HCT116 (cell line): ENCODE results near the gene PRKN. TPM values are rescaled to one million over a fixed set of nuclear protein-coding genes. Genes with fewer than 3 reads are reported as not detected.

Source experiments
- ATAC-seq: fragments of 200-7000 bp; cut with Tn5 transposase; 2 replicates; pipeline ENCODE4 v1.9.1; 2020; ENCODE audit warnings: mild to moderate bottlenecking, moderate library complexity
- BruUV-seq: library from RNA; stranded (reverse); fragments of 400-500 nt; replicated peaks from 2 replicates; lab custom pipeline; 2021; lab: Mats Ljungman, UMichigan
- CTCF ChIA-PET: fragments of 300-600 bp; sonication (Branson Sonifier 250); formaldehyde crosslinking; loops from one replicate; lab custom pipeline; 2021; ENCODE audit warnings: antibody characterized with exemption; lab: Charles Lee
- POLR2A ChIA-PET: fragments of 300-600, 350-600 bp; sonication (Branson Sonifier 250); formaldehyde crosslinking; loops from one replicate; lab custom pipeline; 2021; ENCODE audit warnings: antibody characterized with exemption; lab: Charles Lee
- RAD21 ChIA-PET, 2 experiments: fragments of 300-600 bp; sonication (Branson Sonifier 250); formaldehyde crosslinking; loops; one replicate each; lab custom pipeline; 2023; ENCODE audit warnings: low total read pairs in 2 of 2; ENCODE audit not compliant: uncharacterized antibody in 2 of 2, unreplicated experiment in 2 of 2, low non-redundant PET in 1 of 2; lab: Charles Lee
- DNase-seq: peaks from one replicate; pipeline ENCODE4 v3.0.0-alpha.2; 2010; ENCODE audit warnings: low read depth, low spot score
- H2AFZ ChIP-seq: fragments of 200-600 bp; shearing (Covaris generic), sonication (generic); 2 replicates; pipeline ENCODE4 v1.6.1; 2017; ENCODE audit warnings: low read depth, mixed run types, mixed read lengths, antibody characterized with exemption, low read length; ENCODE audit not compliant: poor library complexity, severe bottlenecking
- H3K27ac ChIP-seq: 2 replicates; pipeline ENCODE4 v1.5.1; 2012; ENCODE audit warnings: low read depth, low read length
- H3K27me3 ChIP-seq: fragments of 200-600 bp; sonication (generic); 2 replicates; pipeline ENCODE4 v1.6.1; 2016; ENCODE audit warnings: mixed run types, low read length, mixed read lengths; ENCODE audit not compliant: insufficient read depth
- H3K36me3 ChIP-seq, 2 experiments: fragments of 200-500 bp in 1 of 2; fragments of 200-600 bp in 1 of 2; sonication (Bioruptor generic) in 1 of 2; sonication (generic) in 1 of 2; 2 replicates each; pipeline versions ENCODE4 v1.5.1 to v1.6.1; 2014 to 2016; ENCODE audit warnings: low read length in 2 of 2, inconsistent platforms in 1 of 2, mixed read lengths in 1 of 2, mixed run types in 1 of 2; ENCODE audit not compliant: insufficient read depth in 2 of 2, control insufficient read depth in 1 of 2
- H3K4me1 ChIP-seq, 2 experiments: fragments of 200-600 bp in 1 of 2; sonication (generic) in 1 of 2; 2 replicates each; pipeline versions ENCODE4 v1.5.1 to v1.6.1; 2012 to 2017; ENCODE audit warnings: low read length in 2 of 2, inconsistent platforms in 1 of 2, mild to moderate bottlenecking in 1 of 2, mixed read lengths in 1 of 2, mixed run types in 1 of 2, moderate library complexity in 1 of 2; ENCODE audit not compliant: insufficient read depth in 2 of 2, control insufficient read depth in 1 of 2
- H3K4me2 ChIP-seq: fragments of 200-600 bp; sonication (generic); 2 replicates; pipeline ENCODE4 v1.6.1; 2017; ENCODE audit warnings: mixed run types, low read length, mixed read lengths
- H3K4me3 ChIP-seq, 2 experiments: fragments of 200-600 bp in 1 of 2; sonication (generic) in 1 of 2; replicated peaks in 1 of 2; 2 replicates each; pipeline ENCODE4 v1.5.1; 2011 to 2016; ENCODE audit warnings: low read length in 2 of 2, control low read depth in 1 of 2, low read depth in 1 of 2, mild to moderate bottlenecking in 1 of 2, mixed read lengths in 1 of 2, mixed run types in 1 of 2
- H3K79me2 ChIP-seq: fragments of 200-600 bp; sonication (generic); 2 replicates; pipeline ENCODE4 v1.6.1; 2017; ENCODE audit warnings: mild to moderate bottlenecking, mixed run types, low read length, moderate library complexity, mixed read lengths; ENCODE audit not compliant: insufficient read depth
- H3K9ac ChIP-seq: fragments of 200-600 bp; sonication (generic); 2 replicates; pipeline ENCODE4 v1.6.1; 2016; ENCODE audit warnings: low read length, mixed read lengths
- H3K9me2 ChIP-seq: fragments of 200-600 bp; sonication (generic), shearing (Covaris generic); 2 replicates; pipeline ENCODE4 v1.6.1; 2017; ENCODE audit warnings: mixed run types, mild to moderate bottlenecking, moderate library complexity; ENCODE audit not compliant: insufficient read depth
- H3K9me3 ChIP-seq, 2 experiments: fragments of 200-500 bp in 1 of 2; fragments of 200-600 bp in 1 of 2; sonication (Bioruptor generic) in 1 of 2; sonication (generic) in 1 of 2; 2 replicates each; pipeline ENCODE4 v1.6.1; 2014 to 2017; ENCODE audit warnings: low read length in 2 of 2, mixed read lengths in 2 of 2, inconsistent platforms in 1 of 2, low read depth in 1 of 2, mild to moderate bottlenecking in 1 of 2, mixed run types in 1 of 2, moderate library complexity in 1 of 2; ENCODE audit not compliant: control insufficient read depth in 1 of 2, insufficient read depth in 1 of 2
- H4K20me1 ChIP-seq: fragments of 200-600 bp; sonication (generic), shearing (Covaris generic); 2 replicates; pipeline ENCODE4 v1.6.1; 2017; ENCODE audit warnings: mixed run types, mild to moderate bottlenecking, moderate library complexity; ENCODE audit not compliant: insufficient read depth
- ATF3 ChIP-seq: IDR thresholded peaks from 2 replicates; pipeline ENCODE4 v1.6.1; 2012
- CBX3 ChIP-seq: IDR thresholded peaks from 2 replicates; pipeline ENCODE4 v1.6.1; 2012; ENCODE audit warnings: low read depth
- CEBPB ChIP-seq: IDR thresholded peaks from 2 replicates; pipeline ENCODE4 v1.6.1; 2012; ENCODE audit warnings: low read depth
- CTCF ChIP-seq, 3 experiments: fragments of 200-600 bp in 1 of 3; sonication (generic) in 1 of 3; IDR thresholded peaks in 2 of 3; conservative IDR thresholded peaks in 1 of 3; 2 replicates each; pipeline ENCODE4 v1.5.1; 2012 to 2017; ENCODE audit warnings: low read depth in 2 of 3, low read length in 2 of 3, antibody characterized with exemption in 1 of 3, borderline replicate concordance in 1 of 3, control low read depth in 1 of 3, mild to moderate bottlenecking in 1 of 3, mixed read lengths in 1 of 3, mixed run types in 1 of 3, moderate library complexity in 1 of 3; ENCODE audit not compliant: insufficient read depth in 1 of 3
- ELF1 ChIP-seq: IDR thresholded peaks from 2 replicates; pipeline ENCODE4 v1.6.1; 2012; ENCODE audit warnings: low read depth, borderline replicate concordance
- EZH2 ChIP-seq: fragments of 200-600 bp; sonication (generic); IDR thresholded peaks from 2 replicates; pipeline ENCODE4 v1.6.1; 2017; ENCODE audit warnings: antibody characterized with exemption, mixed run types
- EZH2phosphoT487 ChIP-seq: fragments of 200-600 bp; IDR thresholded peaks from 2 replicates; pipeline ENCODE4 v1.6.1; 2018; ENCODE audit warnings: antibody characterized with exemption, borderline replicate concordance
- FOSL1 ChIP-seq: IDR thresholded peaks from 2 replicates; pipeline ENCODE4 v1.6.1; 2012; ENCODE audit warnings: low read depth
- JUND ChIP-seq: IDR thresholded peaks from 2 replicates; pipeline ENCODE4 v1.6.1; 2012
- POLR2A ChIP-seq: IDR thresholded peaks from 2 replicates; pipeline ENCODE4 v1.7.0; 2011; ENCODE audit warnings: borderline replicate concordance; ENCODE audit not compliant: insufficient read depth, insufficient read length; ENCODE audit errors: extremely low read depth
- POLR2AphosphoS5 ChIP-seq: IDR thresholded peaks from 2 replicates; pipeline ENCODE4 v1.6.1; 2011; ENCODE audit warnings: mild to moderate bottlenecking, low read depth, low read length, moderate library complexity
- RAD21 ChIP-seq: IDR thresholded peaks from 2 replicates; pipeline ENCODE4 v1.6.1; 2012; ENCODE audit warnings: low read depth, mild to moderate bottlenecking
- SIN3A ChIP-seq: IDR thresholded peaks from 2 replicates; pipeline ENCODE4 v1.6.1; 2012; ENCODE audit warnings: low read depth
- SP1 ChIP-seq: IDR thresholded peaks from 2 replicates; pipeline ENCODE4 v1.6.1; 2012; ENCODE audit warnings: low read depth
- SRF ChIP-seq: IDR thresholded peaks from 2 replicates; pipeline ENCODE4 v1.6.1; 2012; ENCODE audit warnings: low read depth
- TCF7L2 ChIP-seq: IDR thresholded peaks from 2 replicates; pipeline ENCODE4 v1.7.0; 2011; ENCODE audit warnings: borderline replicate concordance, inconsistent platforms; ENCODE audit not compliant: insufficient read depth, insufficient read length; ENCODE audit errors: extremely low read depth
- YY1 ChIP-seq: IDR thresholded peaks from 2 replicates; pipeline ENCODE4 v1.6.1; 2011; ENCODE audit warnings: low read length, low read depth, moderate library complexity, mild to moderate bottlenecking; ENCODE audit not compliant: insufficient replicate concordance; ENCODE audit errors: extremely low read depth
- ZFX ChIP-seq: fragments of 450-650 bp; IDR thresholded peaks from 2 replicates; pipeline ENCODE4 v1.6.1; 2017
- ZNF274 ChIP-seq: fragments of 200-500 bp; sonication (Bioruptor generic); IDR thresholded peaks from 2 replicates; pipeline ENCODE4 v1.6.1; 2014; ENCODE audit warnings: mild to moderate bottlenecking, low read depth, low read length, inconsistent platforms
- intact Hi-C: fragments of 100-400 bp; cut with micrococcal nuclease; formaldehyde crosslinking; loops from 2 replicates; pipeline ENCODE4 v1.10.0; 2022
- total RNA-seq: library from RNA; stranded (reverse); gene quantifications from one replicate; pipeline ENCODE4 v1.2.1, GENCODE V29; 2021; ENCODE audit not compliant: unreplicated experiment
- TF ChIP-seq, protein P1 (sequence below): IDR thresholded peaks from 2 replicates; pipeline ENCODE4 v1.6.1; 2012

Gene PRKN
- total RNA-seq, 1 experiment from 2014 or later, result 2.6 TPM

DNA sequence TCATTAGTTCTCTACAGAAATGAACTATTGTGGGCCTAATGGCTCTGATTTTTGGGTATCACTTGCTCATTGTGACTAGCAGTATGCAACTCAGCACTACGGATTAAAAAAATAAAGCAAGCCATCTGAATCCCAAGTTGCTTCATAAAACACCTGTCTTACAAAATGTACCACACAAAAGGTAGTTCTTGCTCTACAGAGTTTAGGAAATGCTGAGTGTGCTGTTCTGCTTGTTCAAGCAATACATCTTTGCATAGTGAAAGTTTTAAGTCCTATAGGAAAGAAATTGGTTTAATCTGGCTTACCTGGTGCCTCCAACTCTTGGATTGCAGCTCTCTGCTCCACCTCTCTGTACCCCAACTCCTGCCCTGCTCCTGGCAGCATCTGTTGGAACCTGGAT lies 1187.0 kb downstream of the PRKN start:
- no peaks in the 10 kb centered on the region for H3K27me3 ChIP-seq

GRCh38 chr6:161536224-161536630 lies 1191.3 kb downstream of the PRKN start:
- H4K20me1 ChIP-seq, result no peaks in the 10 kb centered on the region
- H3K27ac ChIP-seq, result no peak overlapping the region
- H3K9me2 ChIP-seq, result no peaks in the 10 kb centered on the region
- no peak for ATAC-seq
- ChIA-PET RAD21 (no interaction called here), POLR2A (no interaction called here), CTCF (no interaction called here)
- no peak for DNase-seq
- no peaks in the 10 kb centered on the region for H3K79me2 ChIP-seq
- no peak overlapping the region for H3K4me3 ChIP-seq
- H3K9ac ChIP-seq, result no peak overlapping the region
- TF ChIP-seq EZH2phosphoT487, result no peak
- no peak for TF ChIP-seq CTCF (IDR thresholded peaks at IDR 0.05 in 2 of 3, conservative IDR thresholded peaks at IDR 0.05 in 1 of 3; ENCODE audit: borderline replicate concordance in 1 of 3, insufficient read depth in 1 of 3, low read depth in 2 of 3, low read length in 2 of 3)
- no peak for TF ChIP-seq ELF1
- no peak for TF ChIP-seq ATF3
- TF ChIP-seq ZNF274, result no peak
- no peak for TF ChIP-seq POLR2A
- no peak for TF ChIP-seq FOSL1
- TF ChIP-seq ZFX, result no peak
- TF ChIP-seq, protein P1, sequence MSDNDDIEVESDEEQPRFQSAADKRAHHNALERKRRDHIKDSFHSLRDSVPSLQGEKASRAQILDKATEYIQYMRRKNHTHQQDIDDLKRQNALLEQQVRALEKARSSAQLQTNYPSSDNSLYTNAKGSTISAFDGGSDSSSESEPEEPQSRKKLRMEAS, result no peak
- TF ChIP-seq TCF7L2, result no peak
- no peak for TF ChIP-seq POLR2AphosphoS5
- no peak for TF ChIP-seq SIN3A
- no peak for TF ChIP-seq RAD21
- TF ChIP-seq SP1, result no peak
- no peak for TF ChIP-seq SRF
- no peak for TF ChIP-seq CBX3
- no peak for TF ChIP-seq JUND
- no peaks in the 10 kb centered on the region for H3K27me3 ChIP-seq
- H3K36me3 ChIP-seq, result no peaks in the 10 kb centered on the region
- H2AFZ ChIP-seq, result no peak overlapping the region
- no peak overlapping the region for H3K4me2 ChIP-seq
- BruUV-seq, result no TSS peak
- no peaks in the 10 kb centered on the region for H3K9me3 ChIP-seq
- H3K4me1 ChIP-seq, result no peaks in the 10 kb centered on the region
- intact Hi-C loops, result no loop called here

More for the DNA sequence above, 1187.0 kb downstream of the PRKN start:
- no TSS peak for BruUV-seq
- DNase-seq, result no peak
- H3K9me2 ChIP-seq, result no peaks in the 10 kb centered on the region
- RAD21 ChIA-PET, result no interaction called here
- H2AFZ ChIP-seq, result no peak overlapping the region
- POLR2A ChIA-PET, result no interaction called here
- no peaks in the 10 kb centered on the region for H3K79me2 ChIP-seq
- CTCF ChIA-PET, result no interaction called here
- ATAC-seq, result no peak
- no peak overlapping the region for H3K4me3 ChIP-seq
- H3K36me3 ChIP-seq, result no peaks in the 10 kb centered on the region
- TF ChIP-seq ELF1 (no peak), FOSL1 (no peak), JUND (no peak), CEBPB (no peak), SP1 (no peak), ZNF274 (no peak), RAD21 (no peak), YY1 (no peak), EZH2 (no peak)
- H3K4me2 ChIP-seq, result no peak overlapping the region
- no peak overlapping the region for H3K27ac ChIP-seq
- intact Hi-C loops, result no loop called here
- no peaks in the 10 kb centered on the region for H4K20me1 ChIP-seq
- no peaks in the 10 kb centered on the region for H3K4me1 ChIP-seq
- no peaks in the 10 kb centered on the region for H3K9me3 ChIP-seq
- H3K9ac ChIP-seq, result no peak overlapping the region
